A549 (cell line): ENCODE data around the gene TSHR. TPM values are rescaled to one million over a fixed set of nuclear protein-coding genes. Genes with fewer than 3 reads are reported as not detected.
A peak's percentile ranks its signal among the peaks of the same experiment; 100 is the strongest.

Experiments
- ATAC-seq, 2 experiments: fragments of 200-7000 bp in 1 of 2; fragments of >200 bp in 1 of 2; cut with Nextera tagmentation in 1 of 2; cut with Tn5 transposase in 1 of 2; 3 replicates each; pipeline versions ENCODE4 v1.8.0 to v1.9.1; 2018 to 2020; ENCODE audit warnings: mild to moderate bottlenecking in 1 of 2, moderate library complexity in 1 of 2
- CTCF ChIA-PET: fragments of 300-600 bp; sonication (Branson Sonifier 250); formaldehyde crosslinking; extraction: SDS; loops from one replicate; lab custom pipeline; 2021; ENCODE audit warnings: antibody characterized with exemption, inconsistent platforms; lab: Yijun Ruan, JAX
- POLR2A ChIA-PET: fragments of 350-600 bp; formaldehyde crosslinking; extraction: SDS; loops from one replicate; lab custom pipeline; 2021; ENCODE audit warnings: antibody characterized with exemption, inconsistent platforms; lab: Yijun Ruan, JAX
- DNase-seq, 2 experiments: peaks; one replicate each; pipeline versions ENCODE4 v3.0.0 to v3.0.0-alpha.2; 2011 to 2016; ENCODE audit warnings: low read depth in 1 of 2, low spot score in 1 of 2
- FAIRE-seq: peaks from 2 replicates; lab custom pipeline; 2011; peaks lifted over from hg19 to GRCh38; lab: Jason Lieb, UNC
- H3K27ac ChIP-seq, 2 experiments: fragments of >200 bp; sonication (Bioruptor Twin); formaldehyde crosslinking; 3 replicates each; pipeline ENCODE4 v1.5.1; 2016 to 2017
- H3K4me1 ChIP-seq: fragments of >200 bp; sonication (Bioruptor Twin); formaldehyde crosslinking; 3 replicates; pipeline ENCODE4 v1.6.1; 2016
- H3K4me2 ChIP-seq: fragments of >200 bp; sonication (Bioruptor Twin); formaldehyde crosslinking; 3 replicates; pipeline ENCODE4 v1.6.1; 2016
- H3K4me3 ChIP-seq: fragments of >200 bp; sonication (Bioruptor Twin); formaldehyde crosslinking; 3 replicates; pipeline ENCODE4 v1.5.1; 2016
- H3K9me3 ChIP-seq: fragments of >200 bp; sonication (Bioruptor Twin); formaldehyde crosslinking; 3 replicates; pipeline ENCODE4 v1.6.1; 2016
- EHF ChIP-seq: fragments of 250-450 bp; sonication (Bioruptor Pico); IDR thresholded peaks from 2 replicates; pipeline ENCODE4 v1.5.0; 2020; ENCODE audit warnings: mild to moderate bottlenecking
- EP300 ChIP-seq, 2 experiments: fragments of >200 bp; sonication (Bioruptor Twin); formaldehyde crosslinking; IDR thresholded peaks; 2 replicates in 1 of 2; 3 replicates in 1 of 2; pipeline ENCODE4 v1.6.1; 2016 to 2017
- FOXS1 ChIP-seq: fragments of 250-450 bp; sonication (Bioruptor Pico); IDR thresholded peaks from 2 replicates; pipeline ENCODE4 v1.5.0; 2020; ENCODE audit warnings: mild to moderate bottlenecking, moderate library complexity
- HEYL ChIP-seq: fragments of 250-450 bp; sonication (Bioruptor Pico); IDR thresholded peaks from 2 replicates; pipeline ENCODE4 v1.8.0; 2021; ENCODE audit warnings: mild to moderate bottlenecking, moderate library complexity
- HOXA7 ChIP-seq: fragments of 250-450 bp; sonication (Bioruptor Pico); IDR thresholded peaks from 2 replicates; pipeline ENCODE4 v1.5.0; 2020; ENCODE audit warnings: mild to moderate bottlenecking, moderate library complexity
- JUN ChIP-seq, 2 experiments: fragments of >200 bp; sonication (Bioruptor Twin); formaldehyde crosslinking; IDR thresholded peaks; 2 replicates in 1 of 2; 3 replicates in 1 of 2; pipeline ENCODE4 v1.6.1; 2016 to 2017
- NFE2L2 ChIP-seq: fragments of 150-350 bp; conservative IDR thresholded peaks from 2 replicates; pipeline ENCODE4 v1.6.1; 2014; ENCODE audit warnings: low read length
- NPAS2 ChIP-seq: fragments of 250-450 bp; sonication (Bioruptor Pico); IDR thresholded peaks from 2 replicates; pipeline ENCODE4 v1.8.0; 2022; ENCODE audit warnings: mild to moderate bottlenecking, moderate library complexity, borderline replicate concordance
- NR3C1 ChIP-seq: fragments of >200 bp; sonication (Bioruptor Twin); formaldehyde crosslinking; IDR thresholded peaks from 3 replicates; pipeline ENCODE4 v1.6.1; 2017
- POLR2AphosphoS2 ChIP-seq: conservative IDR thresholded peaks from 2 replicates; pipeline ENCODE4 v1.6.1; 2012; ENCODE audit warnings: low read length, improper control_type of control experiment, inconsistent platforms
- RCOR1 ChIP-seq: fragments of 150-350 bp; IDR thresholded peaks from 2 replicates; pipeline ENCODE4 v1.6.1; 2014; ENCODE audit warnings: antibody characterized with exemption, low read length, low read depth
- RFX5 ChIP-seq: fragments of 450-650 bp; IDR thresholded peaks from 2 replicates; pipeline ENCODE4 v1.7.1; 2014; ENCODE audit warnings: antibody characterized with exemption, mild to moderate bottlenecking, moderate library complexity
- SMC3 ChIP-seq: fragments of >200 bp; sonication (Bioruptor Twin); formaldehyde crosslinking; IDR thresholded peaks from 3 replicates; pipeline ENCODE4 v1.6.1; 2018; ENCODE audit warnings: inconsistent platforms
- TP53 ChIP-seq: fragments of 250-450 bp; sonication (Bioruptor Pico); IDR thresholded peaks from 2 replicates; pipeline ENCODE4 v1.5.0; 2021; ENCODE audit warnings: mild to moderate bottlenecking, moderate library complexity
- USF2 ChIP-seq: fragments of 450-650 bp; IDR thresholded peaks from 2 replicates; pipeline ENCODE4 v1.6.1; 2014; ENCODE audit warnings: antibody characterized with exemption
- ZC3H11A ChIP-seq: fragments of 450-650 bp; IDR thresholded peaks from 2 replicates; pipeline ENCODE4 v1.6.1; 2014; ENCODE audit warnings: antibody characterized with exemption, mild to moderate bottlenecking
- ZFP36 ChIP-seq: fragments of 450-650 bp; IDR thresholded peaks from 2 replicates; pipeline ENCODE4 v1.6.1; 2014; ENCODE audit warnings: borderline replicate concordance; ENCODE audit not compliant: partially characterized antibody
- ZSCAN20 ChIP-seq: fragments of 250-450 bp; sonication (Bioruptor Pico); IDR thresholded peaks from 2 replicates; pipeline ENCODE4 v1.8.0; 2022; ENCODE audit warnings: mild to moderate bottlenecking, moderate library complexity
- WGBS: methylation state at CpG from one replicate; pipeline ENCODE4 v1.1.6; 2017; ENCODE audit errors: missing lambda C conversion rate; 5-methylcytosine and 5-hydroxymethylcytosine counted together
- polyA plus RNA-seq, 4 experiments: library from polyadenylated mRNA; depleted of rRNA in 3 of 4; stranded (reverse); fragments of >200 nt; fragmentation: RNase III in 1 of 4; extraction: RNeasy Plus Mini Kit Qiagen cat#74134 plus additional on column Dnase treatment in 1 of 4; gene quantifications; 2 replicates in 3 of 4; 3 replicates in 1 of 4; pipeline ENCODE4 v1.2.3, GENCODE V29; 2011 to 2017
- TF ChIP-seq, protein P1 (sequence below): fragments of 250-450 bp; sonication (Bioruptor Pico); IDR thresholded peaks from 2 replicates; pipeline ENCODE4 v1.5.0; 2021; ENCODE audit warnings: mild to moderate bottlenecking, moderate library complexity, borderline replicate concordance
- TF ChIP-seq, protein P2 (sequence below): fragments of >200 bp; sonication (Bioruptor Twin); formaldehyde crosslinking; IDR thresholded peaks from 3 replicates; pipeline ENCODE4 v1.5.1; 2016
- TF ChIP-seq, protein P3 (sequence below): fragments of 150-350 bp; IDR thresholded peaks from 2 replicates; pipeline ENCODE4 v1.6.1; 2014; ENCODE audit warnings: low read depth, mild to moderate bottlenecking, low read length

Gene TSHR
- polyA plus RNA-seq, 2 of the 4 experiments (the other 2 are of a cell fraction): not detected

DNA sequence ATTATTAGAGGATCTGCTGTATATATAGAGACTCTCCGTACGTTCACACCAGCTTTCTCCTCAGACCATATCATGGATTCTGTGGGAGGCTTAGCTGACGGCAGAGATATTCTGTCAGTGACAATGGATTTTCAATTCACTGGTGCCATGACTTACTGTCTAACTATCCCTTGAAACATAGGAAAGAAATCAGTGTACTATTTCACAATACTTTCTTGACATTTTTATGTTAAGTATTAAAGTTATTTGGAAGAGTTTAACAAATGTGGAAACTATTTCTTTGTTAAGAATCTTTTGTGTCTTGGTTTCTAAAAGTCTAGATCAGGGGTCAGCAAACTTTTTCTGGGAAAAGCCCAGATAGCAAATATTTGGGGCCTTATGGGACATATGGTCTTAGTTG is 146.8 kb downstream of the TSHR start:
- no peak for FAIRE-seq
- no peaks in the 10 kb centered on the region for H3K9me3 ChIP-seq
- no peaks in the 10 kb centered on the region for H3K4me1 ChIP-seq
- CTCF ChIA-PET: interaction anchor here (1.4 kb wide), 1 partner anchor 10 kb away, joined by 3 read pairs; no protein-coding TSS in a partner anchor
- H3K4me3 ChIP-seq: no peak overlapping the region
- TF ChIP-seq NR3C1: no peak
- TF ChIP-seq EP300 (IDR thresholded peaks at IDR 0.05): no peak
- no peak for TF ChIP-seq FOXS1 (CRISPR knock-in tag)
- no peak for TF ChIP-seq POLR2AphosphoS2
- TF ChIP-seq, all 56 proteins: peak for 0
- ATAC-seq (no peak), DNase-seq (no peak)
- 82% methylated on average over 3 of the region's 3 CpGs for WGBS
- Histone ChIP-seq H3K27ac (no peak overlapping the region), H3K4me2 (no peak overlapping the region)
- POLR2A ChIA-PET: no interaction called here

- no peak overlapping the region for H3K27ac ChIP-seq
- DNase-seq: no peak
- H3K4me1 ChIP-seq: no peaks in the 10 kb centered on the region
- ChIA-PET CTCF (interaction anchor here (1.2 kb wide), 1 partner anchor 116 kb away, joined by 3 read pairs; no protein-coding TSS in a partner anchor), POLR2A (no interaction called here)
- 31% methylated on average over 5 of the region's 5 CpGs for WGBS
- no peak overlapping the region for H3K4me3 ChIP-seq
- FAIRE-seq: peak; percentile 28
- no peaks in the 10 kb centered on the region for H3K9me3 ChIP-seq
- no peak for ATAC-seq
- TF ChIP-seq EP300 (IDR thresholded peaks at IDR 0.05) (no peak), POLR2AphosphoS2 (no peak), ZFP36 (no peak), EHF (CRISPR knock-in tag) (no peak), ZSCAN20 (CRISPR knock-in tag) (no peak), HOXA7 (CRISPR knock-in tag) (no peak), SMC3 (no peak), NPAS2 (CRISPR knock-in tag) (no peak), TP53 (CRISPR knock-in tag) (no peak), HEYL (no peak), RCOR1 (no peak), RFX5 (no peak), JUN (IDR thresholded peaks at IDR 0.05) (no peak), FOXS1 (CRISPR knock-in tag) (no peak), USF2 (no peak), NFE2L2 (no peak), ZC3H11A (no peak)
- TF ChIP-seq, protein P1, sequence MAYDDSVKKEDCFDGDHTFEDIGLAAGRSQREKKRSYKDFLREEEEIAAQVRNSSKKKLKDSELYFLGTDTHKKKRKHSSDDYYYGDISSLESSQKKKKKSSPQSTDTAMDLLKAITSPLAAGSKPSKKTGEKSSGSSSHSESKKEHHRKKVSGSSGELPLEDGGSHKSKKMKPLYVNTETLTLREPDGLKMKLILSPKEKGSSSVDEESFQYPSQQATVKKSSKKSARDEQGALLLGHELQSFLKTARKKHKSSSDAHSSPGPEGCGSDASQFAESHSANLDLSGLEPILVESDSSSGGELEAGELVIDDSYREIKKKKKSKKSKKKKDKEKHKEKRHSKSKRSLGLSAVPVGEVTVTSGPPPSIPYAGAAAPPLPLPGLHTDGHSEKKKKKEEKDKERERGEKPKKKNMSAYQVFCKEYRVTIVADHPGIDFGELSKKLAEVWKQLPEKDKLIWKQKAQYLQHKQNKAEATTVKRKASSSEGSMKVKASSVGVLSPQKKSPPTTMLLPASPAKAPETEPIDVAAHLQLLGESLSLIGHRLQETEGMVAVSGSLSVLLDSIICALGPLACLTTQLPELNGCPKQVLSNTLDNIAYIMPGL (CRISPR knock-in tag): no peak
- TF ChIP-seq, protein P2, sequence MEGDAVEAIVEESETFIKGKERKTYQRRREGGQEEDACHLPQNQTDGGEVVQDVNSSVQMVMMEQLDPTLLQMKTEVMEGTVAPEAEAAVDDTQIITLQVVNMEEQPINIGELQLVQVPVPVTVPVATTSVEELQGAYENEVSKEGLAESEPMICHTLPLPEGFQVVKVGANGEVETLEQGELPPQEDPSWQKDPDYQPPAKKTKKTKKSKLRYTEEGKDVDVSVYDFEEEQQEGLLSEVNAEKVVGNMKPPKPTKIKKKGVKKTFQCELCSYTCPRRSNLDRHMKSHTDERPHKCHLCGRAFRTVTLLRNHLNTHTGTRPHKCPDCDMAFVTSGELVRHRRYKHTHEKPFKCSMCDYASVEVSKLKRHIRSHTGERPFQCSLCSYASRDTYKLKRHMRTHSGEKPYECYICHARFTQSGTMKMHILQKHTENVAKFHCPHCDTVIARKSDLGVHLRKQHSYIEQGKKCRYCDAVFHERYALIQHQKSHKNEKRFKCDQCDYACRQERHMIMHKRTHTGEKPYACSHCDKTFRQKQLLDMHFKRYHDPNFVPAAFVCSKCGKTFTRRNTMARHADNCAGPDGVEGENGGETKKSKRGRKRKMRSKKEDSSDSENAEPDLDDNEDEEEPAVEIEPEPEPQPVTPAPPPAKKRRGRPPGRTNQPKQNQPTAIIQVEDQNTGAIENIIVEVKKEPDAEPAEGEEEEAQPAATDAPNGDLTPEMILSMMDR: no peak
- TF ChIP-seq, protein P3, sequence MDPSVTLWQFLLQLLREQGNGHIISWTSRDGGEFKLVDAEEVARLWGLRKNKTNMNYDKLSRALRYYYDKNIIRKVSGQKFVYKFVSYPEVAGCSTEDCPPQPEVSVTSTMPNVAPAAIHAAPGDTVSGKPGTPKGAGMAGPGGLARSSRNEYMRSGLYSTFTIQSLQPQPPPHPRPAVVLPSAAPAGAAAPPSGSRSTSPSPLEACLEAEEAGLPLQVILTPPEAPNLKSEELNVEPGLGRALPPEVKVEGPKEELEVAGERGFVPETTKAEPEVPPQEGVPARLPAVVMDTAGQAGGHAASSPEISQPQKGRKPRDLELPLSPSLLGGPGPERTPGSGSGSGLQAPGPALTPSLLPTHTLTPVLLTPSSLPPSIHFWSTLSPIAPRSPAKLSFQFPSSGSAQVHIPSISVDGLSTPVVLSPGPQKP: no peak
- no peak overlapping the region for H3K4me2 ChIP-seq
Observed at GRCh38 chr14:81103443-81103842, 148.0 kb downstream of the TSHR start.
